Stimulated activated CD4-positive, alpha-beta T cell treated with anti-CD3 and anti-CD28 coated beads, Interleukin-2, amount 100 ng/mL, for 48 hours (primary cell): Measurements from ENCODE around the gene FSD1L.

Source experiments
- DNase-seq, 2 donors: peaks; one replicate each; pipeline ENCODE4 v3.0.0-alpha.2; 2020

FSD1L gene

DNA sequence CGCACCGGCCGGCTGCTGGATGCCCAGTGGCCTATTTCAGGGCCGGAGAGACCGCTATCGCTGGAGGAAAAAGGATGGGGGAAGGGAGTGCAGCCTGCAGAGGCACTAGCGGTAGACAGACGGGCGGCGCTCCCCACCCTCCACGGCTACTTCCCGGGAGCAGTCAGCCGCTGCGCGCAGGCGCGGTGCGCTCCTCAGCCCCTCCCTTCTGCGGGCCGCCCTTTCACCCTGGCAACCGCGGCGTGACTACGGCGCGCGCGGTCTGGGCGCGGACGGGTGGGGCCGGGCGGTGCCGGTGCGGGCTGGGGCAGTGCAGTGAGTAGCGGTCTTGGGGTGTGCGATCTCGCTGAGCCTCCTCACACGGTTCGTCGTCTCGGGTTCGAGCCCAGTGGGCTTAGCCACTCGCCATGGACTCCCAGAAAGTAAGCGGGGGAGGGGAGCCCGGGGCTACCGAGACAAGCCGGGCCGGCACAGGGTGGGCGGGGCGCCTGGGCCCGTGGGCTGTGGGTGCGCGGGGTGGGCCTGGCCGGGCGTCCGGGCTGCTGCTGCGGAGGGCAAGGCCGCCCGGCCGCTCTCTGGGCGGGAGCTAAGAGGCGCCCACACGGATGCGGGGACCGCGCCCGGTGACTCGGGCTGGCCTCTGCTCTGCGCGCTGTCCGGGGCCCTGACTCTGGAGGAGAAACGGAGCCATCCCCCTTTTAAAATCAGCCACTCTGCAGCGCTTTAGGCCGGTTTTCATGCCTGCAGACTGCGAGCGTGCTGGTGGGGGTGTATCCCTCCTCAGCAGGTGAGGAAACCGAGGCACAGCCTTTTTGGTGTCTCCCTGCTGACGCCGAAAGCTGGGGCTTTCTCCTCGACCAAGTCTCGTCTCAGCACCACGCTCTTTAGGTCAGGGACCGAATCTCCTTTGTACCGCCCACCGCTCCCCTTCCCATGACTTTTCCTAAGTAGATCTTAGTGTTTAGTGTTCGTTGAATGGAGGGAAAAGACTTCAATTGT is at the start of gene FSD1L:
Gene FSD1L (plus strand): TSS at position 221 of the 999 bp plus-strand sequence. CDS start 187 bp downstream, at position 408.
- peak; percentile 73 to 77 for DNase-seq

DNA sequence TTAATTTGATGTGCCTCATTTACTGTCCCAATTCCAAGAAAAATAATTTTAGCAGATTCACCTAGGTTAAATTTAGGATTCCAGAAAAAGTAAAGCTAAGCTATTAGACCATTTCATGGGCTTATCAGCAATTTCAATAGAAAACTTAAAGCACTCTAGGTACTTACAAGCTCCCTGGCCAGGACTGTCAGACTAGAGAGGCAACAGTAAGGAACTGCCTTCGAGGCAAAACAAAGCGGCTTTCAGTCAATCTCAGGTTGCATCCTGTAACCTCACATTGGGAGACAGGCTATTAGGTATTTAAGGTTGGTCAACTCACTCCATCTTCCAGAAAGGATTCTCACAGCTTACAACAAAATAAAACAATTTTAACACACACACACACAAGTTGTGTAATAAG is 48.7 kb upstream of the FSD1L start:
- no peak for DNase-seq

DNA sequence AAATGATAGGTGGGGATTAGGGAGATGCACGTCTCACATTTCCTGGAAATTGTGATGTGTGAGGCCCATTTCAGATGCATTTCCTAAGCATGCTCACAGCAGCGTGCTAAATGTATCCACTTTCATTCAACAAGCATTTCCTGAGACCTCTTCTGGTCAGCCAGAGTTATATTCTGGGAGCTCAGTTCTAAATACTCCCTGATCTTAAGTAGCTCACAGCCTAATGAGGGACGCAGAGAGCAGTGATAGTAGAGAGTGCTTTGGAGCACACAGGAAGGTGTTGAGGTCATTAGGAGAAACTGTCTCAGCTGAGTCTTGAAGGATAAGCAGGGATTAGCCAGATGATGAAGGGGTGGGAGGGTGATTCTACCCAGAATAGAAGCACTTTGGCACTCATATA is 46.2 kb upstream of the FSD1L start:
- DNase-seq: no peak

DNA sequence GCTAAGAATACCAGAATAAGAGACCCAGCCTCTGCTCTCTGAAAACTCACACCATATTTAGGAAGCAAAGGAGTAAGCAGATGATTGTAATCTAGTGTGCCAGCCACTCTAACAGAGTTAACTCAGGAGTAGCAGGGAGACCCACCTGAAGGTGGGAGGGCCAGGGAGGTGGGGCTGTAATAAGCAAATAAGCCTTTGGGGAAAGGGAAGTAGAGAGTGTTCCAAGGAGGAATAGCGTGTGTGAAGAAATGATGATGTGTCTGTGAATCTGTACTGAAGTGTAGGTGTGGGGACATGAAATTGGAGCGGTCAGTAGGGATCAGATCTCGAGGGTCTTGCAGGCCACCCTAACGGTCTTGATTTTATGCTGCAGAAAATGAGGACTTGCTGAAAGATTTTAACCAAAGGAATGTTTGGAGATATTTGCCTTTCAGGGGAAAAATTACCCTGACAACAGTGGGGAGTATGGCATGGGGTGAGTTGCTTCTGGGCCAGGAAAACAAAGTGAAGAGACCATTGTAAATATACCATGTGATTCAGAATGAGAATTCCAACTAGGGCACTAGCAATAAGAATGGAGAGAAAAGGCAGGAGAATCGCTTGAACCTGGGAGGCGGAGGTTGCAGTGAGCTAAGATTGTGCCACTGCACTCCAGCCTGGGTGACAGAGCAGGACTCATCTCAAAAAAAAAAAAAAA is 44.1 kb upstream of the FSD1L start:
- no peak for DNase-seq

DNA sequence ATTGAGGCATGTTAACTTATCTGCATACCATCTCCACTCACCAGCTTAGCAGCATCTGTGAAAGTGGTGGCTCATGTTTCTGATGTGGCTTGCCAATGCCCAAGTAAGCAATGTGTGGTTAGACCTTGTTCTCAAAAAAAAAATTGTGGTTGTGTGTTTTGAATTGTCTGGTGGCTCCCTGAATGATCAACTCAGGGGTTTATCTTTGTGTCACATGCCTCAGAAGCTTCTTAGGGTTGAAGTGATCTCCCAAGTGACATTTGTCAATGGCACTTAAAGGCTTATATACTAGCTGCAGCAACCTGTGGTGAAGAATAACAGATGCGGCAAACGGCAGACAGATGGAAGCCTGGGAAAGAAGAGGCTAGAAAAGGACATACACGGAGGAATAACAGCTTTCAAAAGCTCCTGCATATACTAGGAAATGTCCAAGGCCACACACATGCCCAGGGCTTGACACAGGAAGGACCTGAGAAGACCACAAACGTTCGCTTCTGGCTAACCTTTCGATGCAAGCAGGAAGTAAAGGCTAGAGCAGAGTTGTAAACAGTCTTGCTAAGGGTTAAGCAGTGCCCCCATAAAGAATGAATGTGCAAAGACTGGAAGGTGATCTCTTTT is 42.2 kb upstream of the FSD1L start:
- peak; percentile 22 to 31 for DNase-seq

DNA sequence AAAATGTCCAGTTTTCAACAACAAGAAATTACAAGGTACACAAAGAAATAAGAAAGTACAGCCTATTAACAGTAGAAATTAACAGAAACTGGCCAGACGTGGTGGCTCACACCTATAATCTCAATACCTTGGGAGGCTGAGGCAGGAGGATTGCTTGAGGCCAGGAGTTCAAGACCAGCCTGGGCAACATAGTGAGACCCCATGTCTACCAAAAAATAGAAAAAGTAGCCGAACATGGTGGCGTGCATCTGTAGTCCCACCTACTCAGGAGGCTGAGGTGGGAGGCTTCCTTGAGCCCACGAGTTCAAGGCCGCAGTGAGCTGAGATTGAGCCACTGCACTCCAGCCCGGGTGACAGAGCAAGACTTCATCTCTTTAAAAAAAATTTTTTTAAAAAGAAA is 41.5 kb upstream of the FSD1L start:
- no peak for DNase-seq

DNA sequence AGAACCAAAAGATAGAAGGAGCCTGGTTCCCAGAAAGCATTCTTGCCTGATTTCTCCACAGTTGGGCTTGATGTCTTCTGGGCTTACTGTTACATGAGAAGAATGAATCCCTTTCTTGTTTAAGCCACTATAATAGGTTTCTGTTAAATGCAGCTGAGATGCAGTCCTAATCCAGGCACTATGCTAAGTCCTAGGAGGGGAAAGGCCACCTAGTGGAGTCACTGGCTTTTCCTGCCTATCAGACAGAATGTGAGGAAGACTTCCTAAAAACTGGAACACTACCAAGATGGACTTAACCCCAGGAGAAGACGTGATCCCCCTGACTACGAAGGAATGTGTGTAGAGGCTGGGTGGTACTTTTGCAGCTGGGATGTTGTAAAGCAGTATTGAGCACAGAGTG is 34.3 kb upstream of the FSD1L start:
- no peak for DNase-seq

DNA sequence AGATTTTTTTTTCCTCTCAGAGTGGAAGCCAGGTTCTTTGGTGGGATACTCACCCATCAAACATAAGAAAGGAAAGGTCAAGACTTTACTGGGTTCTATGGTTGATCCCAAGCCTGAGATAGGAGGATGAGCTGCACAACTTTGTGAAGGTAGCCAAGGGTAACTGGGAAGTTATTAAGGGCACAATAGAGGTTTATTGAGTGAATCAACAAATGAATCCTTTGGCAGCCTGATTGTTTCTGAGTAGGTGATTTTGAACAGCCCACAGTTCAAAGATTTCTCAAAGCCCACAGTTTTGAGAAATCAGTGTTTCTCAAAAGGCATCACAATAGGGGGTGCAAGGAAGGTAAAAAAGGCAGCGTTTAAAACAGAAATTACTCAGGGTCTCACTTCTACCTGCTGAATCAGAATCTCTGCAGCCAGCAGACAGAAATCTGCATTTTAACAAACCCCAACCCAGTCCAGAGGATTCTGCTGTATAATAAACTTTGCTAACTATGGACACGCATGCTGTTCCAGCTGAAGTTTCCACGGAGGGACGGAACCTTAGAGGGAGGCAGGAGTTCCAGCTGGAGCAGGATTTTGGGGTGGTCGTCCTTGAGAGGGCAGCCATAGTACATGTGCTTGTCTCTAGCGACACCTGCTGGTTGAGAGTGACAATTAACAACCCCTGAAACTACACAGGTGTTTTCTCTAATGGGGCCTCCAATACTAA is 32.7 kb upstream of the FSD1L start:
- peak; percentile 54 to 58 for DNase-seq

DNA sequence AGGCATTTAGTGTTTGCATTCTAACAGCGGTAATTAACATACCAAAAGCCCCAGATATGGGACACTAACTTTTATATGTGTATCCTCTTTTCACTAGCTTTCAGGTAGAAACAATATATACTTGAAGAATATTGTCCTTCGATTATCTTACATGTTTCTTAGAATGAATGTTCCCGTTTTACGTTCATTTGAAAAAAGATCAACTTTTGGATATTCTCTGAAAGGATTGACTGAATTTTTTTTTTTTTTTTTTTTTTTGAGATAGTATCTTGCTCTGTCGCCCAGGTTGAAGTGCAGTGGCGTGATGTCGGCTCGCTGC is 32.2 kb upstream of the FSD1L start:
- DNase-seq: no peak

DNA sequence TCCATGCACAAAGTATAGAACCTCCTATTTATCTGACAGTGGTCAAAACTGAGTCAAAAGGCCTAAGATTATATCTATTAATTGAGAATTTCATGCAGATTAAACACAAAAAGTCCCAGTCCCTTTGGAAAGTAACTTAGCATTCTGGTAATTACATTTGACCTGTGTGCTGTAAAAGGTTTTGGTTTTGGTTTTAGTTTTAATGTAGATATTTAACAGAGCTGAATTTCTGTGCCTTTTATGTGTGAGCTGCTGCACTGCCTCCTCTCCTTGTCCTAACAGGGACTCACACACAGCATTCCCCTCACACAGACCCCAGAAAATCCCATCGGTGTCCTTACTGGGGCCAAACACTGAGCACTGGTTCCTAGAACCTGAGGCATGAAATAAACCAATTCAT is 31.0 kb upstream of the FSD1L start:
- no peak for DNase-seq

DNA sequence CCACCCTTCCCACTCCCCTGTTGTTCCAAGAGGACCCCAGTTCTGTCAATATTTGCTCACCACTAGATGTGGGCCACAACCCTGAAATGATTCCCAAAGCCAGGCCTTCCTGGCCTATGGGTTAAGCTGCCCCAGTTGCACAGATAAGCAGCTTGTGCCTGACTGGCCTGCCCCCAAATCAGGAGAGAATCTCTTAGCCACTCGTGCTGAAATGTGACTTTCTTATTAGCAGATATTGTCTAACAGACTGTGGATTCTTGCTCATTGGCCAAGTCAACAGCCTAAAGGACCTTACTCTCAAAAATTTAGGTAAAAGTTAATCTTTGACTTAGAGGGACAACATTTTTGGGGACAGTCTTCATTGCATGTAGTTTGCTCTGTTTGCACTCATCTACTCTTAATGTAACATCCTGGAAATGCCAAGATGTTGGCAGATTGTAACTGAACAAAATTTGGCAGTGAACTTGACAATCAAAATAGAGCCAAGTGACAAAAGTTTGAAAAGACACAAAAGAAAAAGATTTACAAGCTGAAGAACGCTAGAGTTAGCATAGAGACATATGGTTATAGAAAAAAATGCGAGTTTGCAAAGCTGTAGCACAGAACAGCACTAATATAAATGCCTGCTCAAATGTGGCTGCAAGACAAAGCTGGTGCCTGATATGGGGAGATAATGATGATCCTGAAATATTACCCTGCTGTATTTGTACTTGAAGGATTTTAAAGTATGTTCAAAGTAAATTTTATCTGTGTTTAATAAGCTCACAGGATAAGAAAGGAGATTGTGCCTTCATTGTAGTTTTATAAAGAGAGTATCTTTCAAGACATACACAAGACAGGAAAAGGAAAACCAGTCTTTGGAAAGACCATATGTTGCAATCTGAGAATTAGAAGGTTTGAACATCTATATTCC is 29.0 kb upstream of the FSD1L start:
- DNase-seq: no peak

DNA sequence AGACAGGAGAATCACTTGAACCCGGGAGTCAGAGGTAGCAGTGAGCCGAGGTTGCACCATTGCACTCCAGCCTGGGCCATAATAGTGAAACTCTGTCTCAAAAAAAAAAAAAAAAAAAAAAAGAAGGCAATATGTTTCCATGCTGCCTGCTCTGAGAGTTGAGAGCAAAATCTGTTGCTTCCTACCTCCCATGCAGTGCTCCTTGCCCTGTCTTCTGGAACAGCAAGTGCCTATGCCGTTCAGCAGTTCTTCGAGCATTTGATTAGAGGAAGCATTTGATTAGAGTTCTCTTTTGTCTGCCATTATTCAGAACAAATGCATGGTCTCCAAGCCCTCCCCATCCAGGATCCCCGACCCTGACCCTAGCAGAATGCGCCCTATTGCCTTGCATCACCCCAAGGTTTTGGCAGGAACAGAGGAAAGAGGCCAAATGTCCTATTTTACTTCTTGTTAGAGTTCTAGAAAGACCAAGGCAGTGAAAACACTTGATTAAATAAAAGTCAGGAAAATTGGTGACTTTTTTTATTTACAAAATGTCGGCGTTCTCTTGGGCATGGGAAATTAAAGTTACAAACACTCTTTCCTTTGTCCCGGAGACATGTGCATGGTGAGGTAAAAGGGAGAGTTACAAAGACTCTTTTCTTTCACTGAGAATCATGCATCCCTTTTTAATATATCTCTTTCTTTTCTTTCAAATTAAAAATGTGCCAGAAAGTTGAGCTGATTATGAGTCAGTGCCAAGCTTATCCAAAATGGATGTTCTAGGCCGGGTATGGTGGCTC is 27.8 kb upstream of the FSD1L start:
- DNase-seq: no peak

DNA sequence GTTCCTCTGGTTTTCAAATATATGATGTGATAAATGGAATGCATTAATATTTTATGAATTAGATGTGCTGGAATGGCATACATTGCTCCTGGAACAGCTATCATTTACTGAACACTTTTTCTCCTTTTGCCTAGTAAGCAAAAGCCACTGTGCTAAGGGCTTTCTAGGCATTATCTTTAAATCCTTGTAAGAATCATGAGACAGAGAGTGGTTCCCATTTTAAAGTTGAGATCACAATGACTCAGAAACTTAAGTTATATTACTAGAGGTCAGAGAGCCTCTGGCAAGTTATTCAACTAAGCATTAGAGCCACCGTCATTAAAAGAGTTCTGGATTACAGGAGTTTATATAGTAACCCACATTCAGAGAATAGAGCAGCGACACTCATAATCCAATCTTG is 26.7 kb upstream of the FSD1L start:
- no peak for DNase-seq

DNA sequence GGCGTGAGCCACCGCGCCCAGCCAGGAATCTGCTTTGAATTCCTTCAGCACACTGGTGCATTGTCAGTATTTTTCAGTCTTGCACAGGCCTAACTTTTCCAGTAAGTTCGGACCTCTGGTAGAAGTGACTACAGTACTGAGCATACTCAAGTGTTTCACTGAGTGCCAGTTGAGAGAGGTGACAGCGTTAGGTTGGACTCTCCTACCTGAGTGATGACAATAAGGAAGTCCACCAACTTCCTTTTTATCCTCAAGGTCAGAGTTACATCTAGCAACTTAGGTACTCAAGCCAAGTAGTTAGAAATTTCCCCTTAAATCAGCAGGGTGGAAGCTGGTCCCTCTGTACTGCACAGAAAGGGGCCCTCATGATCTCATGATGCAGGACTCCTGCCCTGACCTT is 26.0 kb upstream of the FSD1L start:
- no peak for DNase-seq

DNA sequence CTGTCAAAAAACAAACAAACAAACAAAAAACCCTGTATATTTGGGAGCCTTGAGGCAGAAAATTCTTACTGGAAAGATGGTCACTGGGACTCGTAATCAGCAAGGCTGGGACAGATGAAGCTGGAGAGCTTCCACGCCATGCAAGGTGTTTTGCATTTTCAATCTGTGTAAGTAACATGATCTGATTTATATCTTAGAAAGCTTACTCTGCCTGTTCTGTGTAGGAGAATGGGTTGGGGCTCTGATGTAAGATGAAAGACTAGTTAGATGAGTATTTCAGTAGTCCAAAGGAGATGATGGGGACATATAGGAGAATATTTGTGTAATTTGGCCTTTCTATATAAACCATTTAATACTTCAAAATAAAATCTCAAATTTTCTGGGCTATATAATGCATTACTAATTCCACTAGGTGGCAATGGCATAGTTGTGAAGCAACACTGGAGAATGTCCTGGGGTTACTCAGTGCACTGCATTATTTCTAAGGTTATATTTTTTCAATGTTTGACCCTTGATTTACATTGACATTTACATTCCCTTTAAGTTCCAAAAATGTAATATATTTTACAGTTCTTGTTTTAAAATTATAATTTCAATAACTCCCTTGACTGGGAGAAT is 21.9 kb upstream of the FSD1L start:
- no peak for DNase-seq

DNA sequence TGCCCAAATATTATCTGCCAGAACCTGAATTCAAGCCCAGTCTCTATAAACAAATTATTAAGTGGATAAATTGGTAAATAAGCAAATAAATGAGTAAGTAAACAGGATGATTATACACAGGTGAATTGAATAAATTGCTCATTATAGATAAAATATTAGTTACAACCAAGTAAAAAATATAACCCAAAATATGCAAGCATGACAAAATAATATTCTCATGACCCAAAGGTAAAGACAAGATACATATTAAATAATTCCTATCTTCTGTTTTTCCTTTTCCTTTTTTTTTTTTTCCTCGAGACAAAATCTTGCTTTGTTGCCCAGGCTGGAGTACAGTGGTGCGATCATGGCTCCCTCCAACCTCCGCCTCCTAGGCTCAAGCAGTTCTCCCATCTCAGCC is 21.2 kb upstream of the FSD1L start:
- DNase-seq: no peak

DNA sequence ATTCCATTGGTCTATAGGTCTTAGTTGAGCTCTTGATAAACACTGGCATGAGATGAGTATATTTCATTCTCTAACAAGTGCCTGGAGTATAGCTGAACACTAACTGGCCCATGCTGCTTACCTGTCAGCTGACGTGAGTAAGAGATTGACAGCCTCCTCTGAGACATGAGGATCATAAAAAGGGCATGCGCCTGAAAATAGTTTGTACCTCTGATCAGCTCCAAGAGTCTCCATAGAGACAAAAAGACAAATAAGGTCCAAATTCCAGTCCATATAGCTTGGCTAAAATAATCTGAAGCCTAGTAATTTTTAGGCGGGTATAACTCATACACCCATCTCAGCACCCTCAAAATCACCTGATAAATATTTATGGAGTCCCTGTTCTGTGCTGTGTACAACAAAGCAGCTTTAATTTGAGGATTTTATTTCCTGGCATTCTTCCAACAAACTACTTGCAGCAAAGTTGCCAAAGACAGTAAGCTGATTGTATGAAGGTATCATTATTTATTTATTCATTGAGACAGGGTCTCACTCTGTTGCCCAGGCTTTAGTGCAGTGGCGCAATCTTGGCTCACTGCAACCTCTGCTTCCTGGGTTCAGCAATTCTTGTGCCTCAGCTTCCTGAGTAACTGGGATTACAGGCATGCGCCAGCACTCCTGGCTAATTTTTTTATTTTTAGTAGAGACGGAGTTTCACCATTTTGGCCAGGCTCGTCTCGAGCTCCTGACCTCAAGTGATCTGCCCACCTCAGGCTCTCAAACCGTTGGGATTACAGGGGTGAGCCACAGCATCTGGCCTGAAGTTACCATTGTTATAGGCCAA is 16.2 kb upstream of the FSD1L start:
- DNase-seq: no peak

DNA sequence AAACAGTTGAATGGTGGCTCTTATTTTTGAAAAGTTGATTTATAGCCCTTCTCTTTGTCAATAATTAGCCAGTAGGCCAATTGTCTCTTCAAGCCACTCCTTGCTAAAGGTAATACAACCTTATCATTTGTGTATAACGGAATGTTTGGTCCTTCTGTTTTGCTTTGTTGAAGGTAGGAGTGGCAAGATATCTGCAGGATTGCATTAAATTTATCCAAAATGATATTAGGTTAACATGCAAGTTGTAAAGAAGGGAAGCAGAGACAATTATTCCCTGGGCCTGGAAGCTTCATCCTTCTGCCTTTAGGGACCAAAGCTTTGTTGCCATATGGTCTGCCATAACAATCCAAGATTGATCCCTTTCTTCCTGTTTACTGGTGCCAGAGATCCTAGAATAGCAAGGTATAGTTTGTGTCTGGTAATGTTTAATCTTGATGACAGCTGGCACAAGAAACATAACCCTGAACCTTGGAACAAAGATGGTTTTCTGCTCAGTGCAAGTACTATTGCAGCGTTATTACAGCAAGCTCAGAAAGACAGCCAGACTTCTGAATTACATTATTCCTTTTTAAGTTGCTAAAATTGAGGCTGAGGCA is 15.5 kb upstream of the FSD1L start:
- DNase-seq: no peak

DNA sequence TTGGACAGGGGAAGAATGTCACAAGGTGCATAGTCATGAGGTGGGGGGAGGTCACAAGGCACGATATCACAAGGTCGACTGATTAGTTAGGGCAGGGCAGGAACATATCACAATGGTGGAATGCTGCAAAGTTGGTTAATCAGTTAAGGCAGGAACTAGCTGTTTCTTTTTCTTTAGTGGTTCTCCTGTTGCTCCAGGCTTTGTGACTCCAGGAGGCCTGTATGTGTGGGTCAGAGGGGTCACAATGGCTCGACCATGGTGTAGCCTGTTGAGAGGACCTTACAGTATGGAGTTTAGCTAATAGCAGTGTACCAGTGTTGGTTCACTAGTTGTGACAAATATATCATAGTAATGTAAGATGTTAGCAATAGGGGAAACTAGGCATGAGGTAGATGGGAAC is 12.4 kb upstream of the FSD1L start:
- no peak for DNase-seq
